Liver (tissue), 9 donors: ENCODE results near the gene GYG2. TPM values are rescaled to one million over a fixed set of nuclear protein-coding genes. Genes with fewer than 3 reads are reported as not detected.

Experiments used
- DNase-seq: peaks from one replicate; pipeline ENCODE4 v3.0.0-alpha.2; 2017; ENCODE audit warnings: low spot score
- H3K27ac ChIP-seq, 2 donors: one replicate each; pipeline ENCODE4 v1.7.0; 2013; ENCODE audit warnings: inconsistent platforms in 2 of 2, low read length in 2 of 2, control low read depth in 1 of 2, low read depth in 1 of 2, mild to moderate bottlenecking in 1 of 2
- H3K27me3 ChIP-seq, 4 donors: one replicate each; pipeline versions ENCODE4 v1.6.1 to v1.7.0; 2013; ENCODE audit warnings: low read length in 3 of 4, inconsistent platforms in 1 of 4, mild to moderate bottlenecking in 1 of 4, moderate library complexity in 1 of 4; ENCODE audit not compliant: control insufficient read depth in 4 of 4, insufficient read depth in 4 of 4
- H3K36me3 ChIP-seq, 4 donors: one replicate each; pipeline versions ENCODE4 v1.6.1 to v1.7.0; 2013; ENCODE audit warnings: low read length in 3 of 4, mild to moderate bottlenecking in 3 of 4, low read depth in 1 of 4, moderate library complexity in 1 of 4; ENCODE audit not compliant: control insufficient read depth in 4 of 4, insufficient read depth in 3 of 4
- H3K4me1 ChIP-seq, 4 donors: one replicate each; pipeline versions ENCODE4 v1.6.1 to v1.7.0; 2013; ENCODE audit warnings: low read length in 3 of 4, mild to moderate bottlenecking in 3 of 4, moderate library complexity in 1 of 4; ENCODE audit not compliant: control insufficient read depth in 4 of 4, insufficient read depth in 4 of 4
- H3K4me3 ChIP-seq, 3 donors: one replicate each; pipeline versions ENCODE4 v1.6.1 to v1.7.0; 2013; ENCODE audit warnings: low read length in 3 of 3, control low read depth in 1 of 3, low read depth in 1 of 3, mild to moderate bottlenecking in 1 of 3
- H3K9ac ChIP-seq, 2 donors: one replicate each; pipeline ENCODE4 v1.7.0; 2013; ENCODE audit warnings: low read length in 2 of 2, mild to moderate bottlenecking in 2 of 2, moderate library complexity in 2 of 2, control low read depth in 1 of 2, low read depth in 1 of 2
- H3K9me3 ChIP-seq, 4 donors: one replicate each; pipeline versions ENCODE4 v1.6.1 to v1.7.0; 2013; ENCODE audit warnings: low read length in 3 of 4; ENCODE audit not compliant: control insufficient read depth in 4 of 4
- ATF3 ChIP-seq: IDR thresholded peaks from 2 replicates; pipeline ENCODE4 v1.6.1; 2016; ENCODE audit warnings: antibody characterized with exemption
- EGR1 ChIP-seq, 2 donors: IDR thresholded peaks; 2 replicates each; pipeline ENCODE4 v1.6.1; 2016 to 2018; ENCODE audit warnings: antibody characterized with exemption in 2 of 2, low read depth in 2 of 2
- FOXA1 ChIP-seq: IDR thresholded peaks from 2 replicates; pipeline ENCODE4 v1.6.1; 2016; ENCODE audit warnings: antibody characterized with exemption
- FOXA2 ChIP-seq: IDR thresholded peaks from 2 replicates; pipeline ENCODE4 v1.6.1; 2016; ENCODE audit warnings: antibody characterized with exemption
- GABPA ChIP-seq, 2 donors: IDR thresholded peaks in 1 of 2; conservative IDR thresholded peaks in 1 of 2; 2 replicates each; pipeline ENCODE4 v1.6.1; 2016; ENCODE audit warnings: antibody characterized with exemption in 2 of 2, mild to moderate bottlenecking in 1 of 2, moderate library complexity in 1 of 2
- HNF4A ChIP-seq, 2 donors: conservative IDR thresholded peaks; 2 replicates each; pipeline ENCODE4 v1.6.1; 2016; ENCODE audit warnings: antibody characterized with exemption in 2 of 2, mild to moderate bottlenecking in 2 of 2
- HNF4G ChIP-seq: IDR thresholded peaks from 2 replicates; pipeline ENCODE4 v1.6.1; 2016; ENCODE audit warnings: antibody characterized with exemption
- JUND ChIP-seq, 2 donors: IDR thresholded peaks; 2 replicates each; pipeline ENCODE4 v1.6.1; 2016; ENCODE audit warnings: antibody characterized with exemption in 2 of 2
- NR2F2 ChIP-seq: IDR thresholded peaks from 2 replicates; pipeline ENCODE4 v1.6.1; 2016; ENCODE audit warnings: antibody characterized with exemption
- RAD21 ChIP-seq, 2 donors: IDR thresholded peaks; 2 replicates each; pipeline ENCODE4 v1.6.1; 2016; ENCODE audit warnings: antibody characterized with exemption in 2 of 2, mild to moderate bottlenecking in 2 of 2
- REST ChIP-seq: IDR thresholded peaks from 2 replicates; pipeline ENCODE4 v1.6.1; 2016; ENCODE audit warnings: antibody characterized with exemption, mild to moderate bottlenecking
- SP1 ChIP-seq: IDR thresholded peaks from 2 replicates; pipeline ENCODE4 v1.6.1; 2018; ENCODE audit warnings: antibody characterized with exemption, mild to moderate bottlenecking
- TAF1 ChIP-seq: conservative IDR thresholded peaks from 2 replicates; pipeline ENCODE4 v1.6.1; 2016; ENCODE audit warnings: antibody characterized with exemption, mild to moderate bottlenecking
- YY1 ChIP-seq: IDR thresholded peaks from 2 replicates; pipeline ENCODE4 v1.6.1; 2016; ENCODE audit warnings: antibody characterized with exemption, mild to moderate bottlenecking
- ZBTB33 ChIP-seq: IDR thresholded peaks from 2 replicates; pipeline ENCODE4 v1.6.1; 2016; ENCODE audit warnings: antibody characterized with exemption
- WGBS: extraction: QIAGEN DNeasy Blood & Tissue Kit; methylation state at CpG from one replicate; pipeline ENCODE4 v1.1.7; 2013; 5-methylcytosine and 5-hydroxymethylcytosine counted together
- polyA plus RNA-seq, 2 donors: library from polyadenylated mRNA; stranded (reverse) in 1 of 2; unstranded in 1 of 2; fragments of 200-250 nt in 1 of 2; fragments of >200 nt in 1 of 2; fragmentation: Nextera tagmentation in 1 of 2; extraction: Ambion mirVana in 1 of 2; gene quantifications; one replicate each; pipeline versions ENCODE4 v1.2.1 to v1.2.3, GENCODE V29; 2013 to 2015
- total RNA-seq, 2 donors: library from RNA; depleted of rRNA; stranded (reverse); fragments of >200 nt; gene quantifications; one replicate each; pipeline ENCODE4 v1.2.3, GENCODE V29; 2014
- TF ChIP-seq, protein P1 (sequence below): IDR thresholded peaks from 2 replicates; pipeline ENCODE4 v1.6.1; 2016; ENCODE audit warnings: antibody characterized with exemption
- donor health status: healthy.
- donor health status: healthy.
- donor health status: healthy.
- donor health status: healthy.
- donor health status: healthy.

Gene GYG2
- total and polyA plus RNA-seq, 4 donors: 11.3 to 32.6 (median 14.3) TPM

- Histone ChIP-seq H3K36me3 (peaks cover 0 to 8% (median 4%) of the 10 kb centered on the region in 4 donors), H3K27me3 (no peaks in the 10 kb centered on the region), H3K27ac (no peak overlapping the region), H3K4me3 (no peak overlapping the region), H3K9me3 (no peaks in the 10 kb centered on the region), H3K9ac (no peak overlapping the region), H3K4me1 (no peaks in the 10 kb centered on the region)
- DNase-seq: no peak
- no peak for TF ChIP-seq ZBTB33
- TF ChIP-seq HNF4A (conservative IDR thresholded peaks at IDR 0.05): no peak
- no peak for TF ChIP-seq HNF4G
- TF ChIP-seq EGR1 (IDR thresholded peaks at IDR 0.05; ENCODE audit: low read depth in 2 of 2): no peak
- TF ChIP-seq, protein P1, sequence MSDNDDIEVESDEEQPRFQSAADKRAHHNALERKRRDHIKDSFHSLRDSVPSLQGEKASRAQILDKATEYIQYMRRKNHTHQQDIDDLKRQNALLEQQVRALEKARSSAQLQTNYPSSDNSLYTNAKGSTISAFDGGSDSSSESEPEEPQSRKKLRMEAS: no peak
These were observed 41.9 kb downstream of the GYG2 start for GRCh38 chrX:2870650-2871049.

- Histone ChIP-seq H3K9me3 (no peaks in the 10 kb centered on the region), H3K4me1 (no peaks in the 10 kb centered on the region), H3K36me3 (peaks cover 0 to 7% (median 2%) of the 10 kb centered on the region in 4 donors), H3K9ac (no peak overlapping the region), H3K4me3 (no peak overlapping the region), H3K27me3 (no peaks in the 10 kb centered on the region), H3K27ac (no peak overlapping the region)
- WGBS: 91% methylated on average over 2 of the region's 2 CpGs
- TF ChIP-seq YY1: no peak
- TF ChIP-seq, protein P1: no peak
- TF ChIP-seq REST: no peak
- no peak for TF ChIP-seq FOXA2
- TF ChIP-seq TAF1: no peak
- no peak for TF ChIP-seq RAD21 (IDR thresholded peaks at IDR 0.05)
- no peak for TF ChIP-seq NR2F2
- TF ChIP-seq HNF4A (conservative IDR thresholded peaks at IDR 0.05): no peak
- no peak for TF ChIP-seq FOXA1
- no peak for TF ChIP-seq ATF3
- no peak for TF ChIP-seq GABPA (IDR thresholded peaks at IDR 0.05 in 1 of 2, conservative IDR thresholded peaks at IDR 0.05 in 1 of 2)
- no peak for TF ChIP-seq ZBTB33
- no peak for TF ChIP-seq JUND (IDR thresholded peaks at IDR 0.05)
- TF ChIP-seq EGR1 (IDR thresholded peaks at IDR 0.05; ENCODE audit: low read depth in 2 of 2): no peak
- TF ChIP-seq SP1: no peak
- no peak for DNase-seq
These were observed 43.1 kb downstream of the GYG2 start for GRCh38 chrX:2871831-2872230.
